Gastrocnemius medialis (tissue), 4 donors: ENCODE measurements around the gene WDR17.

Experiments used
- POLR2A ChIP-seq, 2 donors: fragments of 450-650 bp; IDR thresholded peaks; one replicate each; pipeline ENCODE4 v1.6.1; 2017; ENCODE audit warnings: antibody characterized with exemption in 2 of 2, mild to moderate bottlenecking in 2 of 2, moderate library complexity in 2 of 2
- TF ChIP-seq, protein P1 (sequence below), 5 experiments: fragments of 450-650 bp in 3 of 5; fragments of 200-600 bp in 2 of 5; sonication (generic) in 2 of 5; IDR thresholded peaks in 4 of 5; conservative IDR thresholded peaks in 1 of 5; 1 replicate in 4 of 5; 2 replicates in 1 of 5; pipeline ENCODE4 v1.5.1; 2016 to 2019; ENCODE audit warnings: antibody characterized with exemption in 5 of 5, mild to moderate bottlenecking in 3 of 5, moderate library complexity in 3 of 5

DNA sequence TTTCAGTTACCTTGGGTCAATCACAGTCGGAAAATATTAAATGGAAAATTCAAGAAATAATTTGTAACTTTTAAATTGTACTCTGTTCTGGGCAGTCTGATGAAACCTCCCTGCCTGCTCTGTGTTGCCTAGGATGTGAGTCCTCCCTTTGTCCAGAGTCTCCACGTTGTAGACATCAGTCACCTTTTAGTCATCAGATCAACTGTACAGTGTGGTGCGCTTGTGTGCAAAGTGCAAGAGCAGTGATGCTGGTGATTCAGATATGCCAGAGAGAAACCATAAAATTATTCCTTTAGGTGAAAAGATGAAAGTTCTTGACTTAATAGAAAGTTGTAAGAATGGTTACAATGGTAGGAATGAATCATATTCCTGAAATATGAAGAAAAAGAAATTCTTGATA lies 128.3 kb downstream of the WDR17 start:
- TF ChIP-seq, protein P1, sequence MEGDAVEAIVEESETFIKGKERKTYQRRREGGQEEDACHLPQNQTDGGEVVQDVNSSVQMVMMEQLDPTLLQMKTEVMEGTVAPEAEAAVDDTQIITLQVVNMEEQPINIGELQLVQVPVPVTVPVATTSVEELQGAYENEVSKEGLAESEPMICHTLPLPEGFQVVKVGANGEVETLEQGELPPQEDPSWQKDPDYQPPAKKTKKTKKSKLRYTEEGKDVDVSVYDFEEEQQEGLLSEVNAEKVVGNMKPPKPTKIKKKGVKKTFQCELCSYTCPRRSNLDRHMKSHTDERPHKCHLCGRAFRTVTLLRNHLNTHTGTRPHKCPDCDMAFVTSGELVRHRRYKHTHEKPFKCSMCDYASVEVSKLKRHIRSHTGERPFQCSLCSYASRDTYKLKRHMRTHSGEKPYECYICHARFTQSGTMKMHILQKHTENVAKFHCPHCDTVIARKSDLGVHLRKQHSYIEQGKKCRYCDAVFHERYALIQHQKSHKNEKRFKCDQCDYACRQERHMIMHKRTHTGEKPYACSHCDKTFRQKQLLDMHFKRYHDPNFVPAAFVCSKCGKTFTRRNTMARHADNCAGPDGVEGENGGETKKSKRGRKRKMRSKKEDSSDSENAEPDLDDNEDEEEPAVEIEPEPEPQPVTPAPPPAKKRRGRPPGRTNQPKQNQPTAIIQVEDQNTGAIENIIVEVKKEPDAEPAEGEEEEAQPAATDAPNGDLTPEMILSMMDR (IDR thresholded peaks at IDR 0.05 in 4 of 5, conservative IDR thresholded peaks at IDR 0.05 in 1 of 5): no peak
- no peak for TF ChIP-seq POLR2A (IDR thresholded peaks at IDR 0.05)
